ENCODE data around the gene GTF2F1. TPM values are rescaled to one million over a fixed set of nuclear protein-coding genes. Genes with fewer than 3 reads are reported as not detected.

GTF2F1 gene
- total RNA-seq, 4 donors from 2014 or later = 31.4 to 46.7 (median 39.4) TPM

DNA sequence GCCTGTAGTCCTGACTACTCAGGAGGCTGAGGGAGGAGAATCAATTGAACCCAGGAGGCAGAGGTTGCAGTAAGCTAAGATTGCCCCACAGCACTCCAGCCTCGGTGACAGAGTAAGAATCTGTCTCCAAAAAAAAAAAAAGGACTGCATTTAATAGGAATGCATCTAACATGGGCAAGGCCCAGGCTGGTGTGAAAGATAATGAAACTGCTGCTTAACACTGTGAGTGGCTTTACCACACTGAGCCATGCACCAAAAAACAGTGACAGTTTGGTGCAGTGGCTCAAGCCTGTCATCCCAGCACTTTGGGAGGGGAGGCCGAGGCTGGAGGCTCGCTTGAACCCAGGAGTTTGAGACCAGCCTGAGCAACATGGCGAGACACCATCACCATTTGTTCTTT is 8.6 kb downstream of the GTF2F1 start:
- DNase-seq (ENCODE audit: low spot score in 2 of 2) = no peak
- 94% methylated on average over 4 of the region's 4 CpGs for WGBS
- no peak overlapping the region for H3K4me3 ChIP-seq
- no peak overlapping the region for H3K27ac ChIP-seq
- TF ChIP-seq POLR2AphosphoS5 (IDR thresholded peaks at IDR 0.05) (no peak), POLR2A (IDR thresholded peaks at IDR 0.05) (no peak), EP300 (IDR thresholded peaks at IDR 0.05) (no peak)
- TF ChIP-seq, protein P1, sequence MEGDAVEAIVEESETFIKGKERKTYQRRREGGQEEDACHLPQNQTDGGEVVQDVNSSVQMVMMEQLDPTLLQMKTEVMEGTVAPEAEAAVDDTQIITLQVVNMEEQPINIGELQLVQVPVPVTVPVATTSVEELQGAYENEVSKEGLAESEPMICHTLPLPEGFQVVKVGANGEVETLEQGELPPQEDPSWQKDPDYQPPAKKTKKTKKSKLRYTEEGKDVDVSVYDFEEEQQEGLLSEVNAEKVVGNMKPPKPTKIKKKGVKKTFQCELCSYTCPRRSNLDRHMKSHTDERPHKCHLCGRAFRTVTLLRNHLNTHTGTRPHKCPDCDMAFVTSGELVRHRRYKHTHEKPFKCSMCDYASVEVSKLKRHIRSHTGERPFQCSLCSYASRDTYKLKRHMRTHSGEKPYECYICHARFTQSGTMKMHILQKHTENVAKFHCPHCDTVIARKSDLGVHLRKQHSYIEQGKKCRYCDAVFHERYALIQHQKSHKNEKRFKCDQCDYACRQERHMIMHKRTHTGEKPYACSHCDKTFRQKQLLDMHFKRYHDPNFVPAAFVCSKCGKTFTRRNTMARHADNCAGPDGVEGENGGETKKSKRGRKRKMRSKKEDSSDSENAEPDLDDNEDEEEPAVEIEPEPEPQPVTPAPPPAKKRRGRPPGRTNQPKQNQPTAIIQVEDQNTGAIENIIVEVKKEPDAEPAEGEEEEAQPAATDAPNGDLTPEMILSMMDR (IDR thresholded peaks at IDR 0.05) = no peak
- peaks cover 96% of the 10 kb centered on the region for H3K36me3 ChIP-seq
- no peaks in the 10 kb centered on the region for H3K9me3 ChIP-seq
- no peaks in the 10 kb centered on the region for H3K27me3 ChIP-seq
- H3K4me1 ChIP-seq = no peaks in the 10 kb centered on the region

- no peaks in the 10 kb centered on the region for H3K27me3 ChIP-seq
- H3K9me3 ChIP-seq = no peaks in the 10 kb centered on the region
- WGBS = 92% methylated on average over 17 of the region's 19 CpGs
- no peak for DNase-seq (ENCODE audit: low spot score in 2 of 2)
- TF ChIP-seq, protein P1 (IDR thresholded peaks at IDR 0.05) = no peak
- peaks cover 87% of the 10 kb centered on the region for H3K36me3 ChIP-seq
- H3K27ac ChIP-seq = no peak overlapping the region
- no peaks in the 10 kb centered on the region for H3K4me1 ChIP-seq
- H3K4me3 ChIP-seq = no peak overlapping the region
These were observed 9.8 kb downstream of the GTF2F1 start for GRCh38 chr19:6383188-6383587.

DNA sequence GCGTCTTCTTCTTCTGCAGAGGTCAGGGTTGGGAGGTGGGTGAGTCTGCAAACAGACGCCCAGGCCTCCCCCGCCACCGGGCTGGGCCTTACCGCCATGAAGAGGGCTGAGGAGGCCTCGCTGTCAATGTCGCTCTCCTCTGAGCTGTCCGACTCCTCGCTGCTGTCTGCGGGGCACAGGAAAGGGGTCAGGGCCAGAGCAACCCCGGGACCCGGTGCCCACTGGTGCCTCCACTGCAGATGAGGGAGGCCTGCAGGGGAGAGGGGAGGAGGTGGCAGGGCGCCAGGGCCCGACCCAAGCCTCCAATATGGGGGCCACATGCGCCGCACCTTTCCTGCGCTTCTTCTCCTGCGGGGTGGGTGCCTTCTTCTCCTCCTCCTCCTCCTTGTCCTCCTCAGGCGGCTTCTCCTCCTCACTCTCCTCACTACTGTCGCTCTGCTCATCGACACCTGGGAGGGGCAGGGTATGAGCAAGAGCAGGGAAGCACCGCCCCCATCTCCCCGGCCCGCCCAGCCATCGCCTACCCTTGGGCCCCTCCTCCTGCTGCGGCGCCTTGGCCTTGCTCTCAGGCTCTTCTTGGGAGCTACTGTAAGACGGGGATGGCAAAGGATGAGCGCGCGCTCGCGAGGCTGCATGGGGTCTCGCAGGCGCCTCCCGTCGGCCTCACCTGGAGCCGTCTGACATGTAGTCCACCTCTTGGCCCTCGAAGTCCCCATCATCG is 11.8 kb downstream of the GTF2F1 start:
- Histone ChIP-seq H3K4me3 (no peak overlapping the region), H3K9me3 (no peaks in the 10 kb centered on the region), H3K4me1 (peaks cover 2% of the 10 kb centered on the region), H3K27ac (no peak overlapping the region), H3K27me3 (no peaks in the 10 kb centered on the region), H3K36me3 (peaks cover 67% of the 10 kb centered on the region)
- no peak for DNase-seq (ENCODE audit: low spot score in 2 of 2)
- WGBS = 97% methylated on average over 39 of the region's 40 CpGs
- TF ChIP-seq, protein P1 (IDR thresholded peaks at IDR 0.05) = no peak
- TF ChIP-seq POLR2AphosphoS5 (IDR thresholded peaks at IDR 0.05) (no peak), EP300 (IDR thresholded peaks at IDR 0.05) (no peak), POLR2A (IDR thresholded peaks at IDR 0.05) (no peak)

GRCh38 chr19:6379744-6380143 is 13.2 kb downstream of the GTF2F1 start:
- Histone ChIP-seq H3K4me3 (no peak overlapping the region), H3K27me3 (no peaks in the 10 kb centered on the region), H3K4me1 (peaks cover 9% of the 10 kb centered on the region), H3K27ac (no peak overlapping the region), H3K36me3 (peaks cover 66% of the 10 kb centered on the region), H3K9me3 (no peaks in the 10 kb centered on the region)
- no peak for TF ChIP-seq POLR2AphosphoS5 (IDR thresholded peaks at IDR 0.05)
- TF ChIP-seq, protein P1 (IDR thresholded peaks at IDR 0.05) = no peak
- no peak for TF ChIP-seq EP300 (IDR thresholded peaks at IDR 0.05)
- no peak for TF ChIP-seq POLR2A (IDR thresholded peaks at IDR 0.05)
- no peak for DNase-seq (ENCODE audit: low spot score in 2 of 2)
- 84% methylated on average over 3 of the region's 3 CpGs for WGBS

- TF ChIP-seq POLR2AphosphoS5 (IDR thresholded peaks at IDR 0.05) (no peak), POLR2A (IDR thresholded peaks at IDR 0.05) (no peak), EP300 (IDR thresholded peaks at IDR 0.05) (no peak)
- TF ChIP-seq, protein P1 (IDR thresholded peaks at IDR 0.05) = no peak
- no peaks in the 10 kb centered on the region for H3K9me3 ChIP-seq
- H3K27ac ChIP-seq = no peak overlapping the region
- no peak for DNase-seq (ENCODE audit: low spot score in 2 of 2)
- peaks cover 20% of the 10 kb centered on the region for H3K4me1 ChIP-seq
- no peak overlapping the region for H3K4me3 ChIP-seq
- H3K36me3 ChIP-seq = peaks cover 58% of the 10 kb centered on the region
- no peaks in the 10 kb centered on the region for H3K27me3 ChIP-seq
- WGBS = 66% methylated on average over 7 of the region's 9 CpGs
These were observed 14.5 kb downstream of the GTF2F1 start for GRCh38 chr19:6378486-6378885.

Data from suprapubic skin (tissue), 4 donors.